NCI-H1436 (cell line): ENCODE data around the gene ETAA1.

ENCODE experiments used
- DNase-seq: peaks from one replicate; lab custom pipeline; 2025; lab: John Stamatoyannopoulos, UW

Gene ETAA1

DNA sequence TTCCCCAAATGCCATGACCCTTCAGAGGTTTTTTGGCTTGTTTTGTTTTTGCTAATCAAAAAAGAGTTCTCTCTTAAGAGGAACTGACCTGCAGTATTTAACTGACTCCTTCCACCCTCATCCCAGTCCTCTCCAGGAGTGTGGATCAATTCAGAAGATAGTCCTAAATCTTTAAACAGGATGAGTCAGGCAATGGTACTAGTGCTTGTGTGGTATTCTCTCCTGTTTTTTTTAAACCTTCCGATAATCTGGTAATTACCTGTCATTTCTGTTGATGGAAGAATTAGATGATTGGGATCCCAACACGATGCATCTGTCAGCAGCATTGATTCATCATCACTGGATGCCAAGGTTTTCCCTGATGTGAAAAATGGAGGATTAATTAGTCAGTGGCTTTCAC lies 41.2 kb downstream of the ETAA1 start:
- no peak for DNase-seq

DNA sequence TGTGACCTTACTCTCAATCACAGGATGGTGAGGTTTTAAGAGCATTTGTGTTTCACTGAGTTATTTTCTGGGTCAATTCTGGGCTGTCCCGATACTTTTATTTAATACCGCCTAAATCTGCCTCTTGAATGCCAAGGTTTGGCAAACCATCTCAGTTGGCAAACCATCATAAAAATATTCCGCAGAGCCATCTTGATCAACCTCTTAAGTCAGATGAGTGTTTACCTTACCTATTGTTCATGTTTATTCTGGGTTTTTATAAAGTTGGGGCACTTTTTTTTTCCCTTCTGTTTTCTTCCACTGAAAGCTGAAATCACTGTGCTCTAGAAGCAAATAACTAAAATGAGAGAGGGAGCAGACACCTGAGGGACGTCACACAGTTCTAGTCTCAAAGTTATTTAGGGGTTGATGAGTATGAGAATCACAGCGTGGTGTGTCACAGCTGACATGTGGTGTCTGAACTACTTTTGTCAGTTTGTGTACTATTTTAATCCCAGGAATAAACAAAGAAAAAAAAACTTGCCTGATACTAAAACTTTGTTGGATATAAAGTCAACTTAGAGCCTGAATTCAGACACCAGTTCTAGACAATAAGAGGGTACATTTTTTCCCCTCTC lies 48.6 kb downstream of the ETAA1 start:
- no peak for DNase-seq

DNA sequence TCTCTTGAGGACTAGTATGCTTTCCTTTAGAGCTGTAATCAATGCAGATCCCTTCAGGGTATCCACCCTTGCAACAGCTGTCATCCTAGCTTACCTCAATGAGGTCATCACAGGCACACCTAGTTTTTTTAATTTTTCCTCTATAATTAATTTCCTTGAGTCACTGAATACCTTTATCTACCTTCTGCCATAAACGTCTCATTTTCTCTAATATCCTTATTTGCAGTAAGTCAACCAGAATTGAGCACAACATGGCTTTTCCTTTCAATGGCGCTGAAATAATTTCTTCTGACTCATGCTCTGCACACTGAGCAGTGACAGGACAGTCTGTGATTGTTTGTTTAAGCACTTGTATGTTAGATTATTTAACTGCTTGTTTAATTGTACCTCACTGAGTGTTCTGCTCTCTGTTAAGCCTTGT lies 49.4 kb downstream of the ETAA1 start:
- DNase-seq = peak; percentile 72

GRCh38 chr2:67448648-67449047 lies 51.5 kb downstream of the ETAA1 start:
- DNase-seq = no peak

- DNase-seq = no peak
Measured at GRCh38 chr2:67451086-67451832, 54.1 kb downstream of the ETAA1 start.

- DNase-seq = no peak
Measured at GRCh38 chr2:67453310-67453709, 56.2 kb downstream of the ETAA1 start.

- DNase-seq = peak; percentile 33
Measured at GRCh38 chr2:67455219-67456142, 58.3 kb downstream of the ETAA1 start.

DNA sequence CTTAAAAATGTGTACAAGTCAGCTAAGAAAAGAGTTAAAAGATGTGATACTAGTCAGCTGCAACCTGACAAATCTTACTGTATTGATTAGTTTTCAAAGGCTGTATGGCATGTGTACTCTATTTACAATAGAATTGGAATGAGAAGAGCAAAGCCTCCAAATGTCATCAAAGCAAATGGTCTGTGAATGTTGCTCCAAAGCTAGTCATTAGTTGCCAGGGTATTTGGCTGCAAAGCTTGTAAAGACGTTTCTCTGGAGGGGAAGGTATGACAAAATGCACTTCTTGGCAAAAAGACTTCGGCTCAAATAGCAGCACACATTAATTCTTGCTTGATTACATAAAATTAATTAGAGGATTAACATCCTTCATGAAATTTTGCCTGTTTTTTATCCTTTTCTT lies 59.3 kb downstream of the ETAA1 start:
- DNase-seq = peak; percentile 26

GRCh38 chr2:67457699-67458098 lies 60.6 kb downstream of the ETAA1 start:
- DNase-seq = no peak

- no peak for DNase-seq
Measured at GRCh38 chr2:67459761-67460160, 62.6 kb downstream of the ETAA1 start.
